HEK293 (cell line): ENCODE measurements around the gene HIGD1A.

Source experiments
- CTCF ChIA-PET: fragments of 350-600 bp; formaldehyde crosslinking; extraction: SDS; loops from one replicate; lab custom pipeline; 2021; ENCODE audit warnings: antibody characterized with exemption; lab: Yijun Ruan, JAX
- POLR2A ChIA-PET: fragments of 300-600 bp; formaldehyde crosslinking; extraction: SDS; loops from one replicate; lab custom pipeline; 2020; ENCODE audit warnings: antibody characterized with exemption, inconsistent platforms; lab: Yijun Ruan, JAX
- H3K27ac ChIP-seq: fragments of 200-500 bp; sonication (Bioruptor generic); 2 replicates; pipeline ENCODE4 v1.5.1; 2014; ENCODE audit warnings: low read depth, low read length, control low read depth, inconsistent platforms; ENCODE audit errors: extremely low read depth
- H3K36me3 ChIP-seq, 2 experiments: fragments of 200-500 bp in 1 of 2; sonication (Bioruptor generic) in 1 of 2; 1 replicate in 1 of 2; 2 replicates in 1 of 2; pipeline ENCODE4 v1.5.1; 2014 to 2017; ENCODE audit warnings: inconsistent platforms in 2 of 2, low read length in 2 of 2; ENCODE audit not compliant: control insufficient read depth in 2 of 2, insufficient read depth in 1 of 2
- H3K4me1 ChIP-seq: fragments of 200-500 bp; sonication (Bioruptor generic); 2 replicates; pipeline ENCODE4 v1.5.1; 2014; ENCODE audit warnings: mild to moderate bottlenecking, low read length, inconsistent platforms; ENCODE audit not compliant: control insufficient read depth, insufficient read depth
- H3K4me3 ChIP-seq: 2 replicates; pipeline ENCODE4 v1.5.1; 2011; ENCODE audit warnings: low read depth, mild to moderate bottlenecking, control low read depth, low read length, moderate library complexity
- H3K9me3 ChIP-seq: fragments of 200-500 bp; sonication (Bioruptor generic); 2 replicates; pipeline ENCODE4 v1.5.1; 2014; ENCODE audit warnings: low read depth, low read length, inconsistent platforms; ENCODE audit not compliant: control insufficient read depth, insufficient read depth
- HIC1 ChIP-seq: fragments of 450-650 bp; formaldehyde crosslinking; IDR thresholded peaks from 2 replicates; pipeline ENCODE4 v1.5.1; 2016; ENCODE audit warnings: missing biosample characterization, missing genetic modification characterization
- HOXA7 ChIP-seq: sonication (generic); formaldehyde crosslinking; IDR thresholded peaks from 2 replicates; pipeline ENCODE4 v1.8.1; 2022; ENCODE audit warnings: missing genetic modification reagents, borderline replicate concordance
- IKZF3 ChIP-seq: fragments of 450-650 bp; IDR thresholded peaks from 2 replicates; pipeline ENCODE4 v1.5.0; 2018; ENCODE audit warnings: missing biosample characterization, mild to moderate bottlenecking, missing genetic modification characterization, moderate library complexity
- ZBTB48 ChIP-seq: fragments of 450-650 bp; formaldehyde crosslinking; IDR thresholded peaks from 2 replicates; pipeline ENCODE4 v1.5.1; 2016; ENCODE audit warnings: missing biosample characterization, missing genetic modification characterization
- ZBTB8A ChIP-seq: fragments of 450-650 bp; formaldehyde crosslinking; IDR thresholded peaks from 2 replicates; pipeline ENCODE4 v1.5.1; 2016; ENCODE audit warnings: missing biosample characterization, missing genetic modification characterization
- ZIC2 ChIP-seq: fragments of 450-650 bp; formaldehyde crosslinking; IDR thresholded peaks from 2 replicates; pipeline ENCODE4 v1.5.1; 2016; ENCODE audit warnings: missing biosample characterization, missing genetic modification characterization
- ZNF146 ChIP-seq: fragments of 450-650 bp; formaldehyde crosslinking; IDR thresholded peaks from 2 replicates; pipeline ENCODE4 v1.5.1; 2016; ENCODE audit warnings: missing biosample characterization, missing genetic modification characterization
- ZNF274 ChIP-seq, 2 experiments: fragments of 200-500 bp in 1 of 2; fragments of 450-650 bp in 1 of 2; sonication (Bioruptor generic) in 1 of 2; formaldehyde crosslinking in 1 of 2; IDR thresholded peaks; 2 replicates each; pipeline versions ENCODE4 v1.5.1 to v1.6.1; 2014 to 2016; ENCODE audit warnings: borderline replicate concordance in 1 of 2, inconsistent platforms in 1 of 2, low read length in 1 of 2, missing biosample characterization in 1 of 2, missing genetic modification characterization in 1 of 2
- ZNF324 ChIP-seq: fragments of 450-650 bp; formaldehyde crosslinking; IDR thresholded peaks from 2 replicates; pipeline ENCODE4 v1.5.1; 2016; ENCODE audit warnings: missing biosample characterization, missing genetic modification characterization
- ZNF341 ChIP-seq: fragments of 450-650 bp; formaldehyde crosslinking; IDR thresholded peaks from 2 replicates; pipeline ENCODE4; 2016; ENCODE audit warnings: low read depth, missing biosample characterization, missing genetic modification characterization
- ZNF394 ChIP-seq: fragments of 450-650 bp; formaldehyde crosslinking; IDR thresholded peaks from 2 replicates; pipeline ENCODE4 v1.5.1; 2016; ENCODE audit warnings: missing biosample characterization, missing genetic modification characterization, mild to moderate bottlenecking, moderate library complexity, borderline replicate concordance
- ZNF555 ChIP-seq: fragments of 450-650 bp; formaldehyde crosslinking; conservative IDR thresholded peaks from 2 replicates; pipeline ENCODE4 v1.5.1; 2017; ENCODE audit warnings: missing biosample characterization, mild to moderate bottlenecking, missing genetic modification characterization, inconsistent platforms
- ZNF585B ChIP-seq: fragments of 450-650 bp; formaldehyde crosslinking; IDR thresholded peaks from 2 replicates; pipeline ENCODE4 v1.5.1; 2016; ENCODE audit warnings: missing biosample characterization, missing genetic modification characterization
- ZNF658 ChIP-seq: fragments of 450-650 bp; formaldehyde crosslinking; IDR thresholded peaks from 2 replicates; pipeline ENCODE4; 2016; ENCODE audit warnings: missing biosample characterization, missing genetic modification characterization
- ZNF837 ChIP-seq: fragments of 450-650 bp; formaldehyde crosslinking; IDR thresholded peaks from 2 replicates; pipeline ENCODE4 v1.5.1; 2016; ENCODE audit warnings: missing biosample characterization, missing genetic modification characterization
- ZSCAN23 ChIP-seq: fragments of 450-650 bp; formaldehyde crosslinking; IDR thresholded peaks from 2 replicates; pipeline ENCODE4 v1.5.1; 2016; ENCODE audit warnings: missing biosample characterization, missing genetic modification characterization
- ZSCAN4 ChIP-seq: fragments of 450-650 bp; formaldehyde crosslinking; IDR thresholded peaks from 2 replicates; pipeline ENCODE4 v1.5.1; 2017; ENCODE audit warnings: missing biosample characterization, missing genetic modification characterization
- ZSCAN5A ChIP-seq: fragments of 450-650 bp; formaldehyde crosslinking; IDR thresholded peaks from 2 replicates; pipeline ENCODE4 v1.5.1; 2016; ENCODE audit warnings: missing biosample characterization, missing genetic modification characterization
- ZXDB ChIP-seq: fragments of 450-650 bp; formaldehyde crosslinking; IDR thresholded peaks from 2 replicates; pipeline ENCODE4 v1.5.1; 2016; ENCODE audit warnings: missing biosample characterization, missing genetic modification characterization
- TF ChIP-seq, protein P1 (sequence below): fragments of 450-650 bp; formaldehyde crosslinking; IDR thresholded peaks from 2 replicates; pipeline ENCODE4 v1.5.1; 2016; ENCODE audit warnings: missing biosample characterization, missing genetic modification characterization
- TF ChIP-seq, protein P2 (sequence below): fragments of 450-650 bp; formaldehyde crosslinking; IDR thresholded peaks from 2 replicates; pipeline ENCODE4 v1.5.1; 2016; ENCODE audit warnings: missing biosample characterization, missing genetic modification characterization

HIGD1A gene

DNA sequence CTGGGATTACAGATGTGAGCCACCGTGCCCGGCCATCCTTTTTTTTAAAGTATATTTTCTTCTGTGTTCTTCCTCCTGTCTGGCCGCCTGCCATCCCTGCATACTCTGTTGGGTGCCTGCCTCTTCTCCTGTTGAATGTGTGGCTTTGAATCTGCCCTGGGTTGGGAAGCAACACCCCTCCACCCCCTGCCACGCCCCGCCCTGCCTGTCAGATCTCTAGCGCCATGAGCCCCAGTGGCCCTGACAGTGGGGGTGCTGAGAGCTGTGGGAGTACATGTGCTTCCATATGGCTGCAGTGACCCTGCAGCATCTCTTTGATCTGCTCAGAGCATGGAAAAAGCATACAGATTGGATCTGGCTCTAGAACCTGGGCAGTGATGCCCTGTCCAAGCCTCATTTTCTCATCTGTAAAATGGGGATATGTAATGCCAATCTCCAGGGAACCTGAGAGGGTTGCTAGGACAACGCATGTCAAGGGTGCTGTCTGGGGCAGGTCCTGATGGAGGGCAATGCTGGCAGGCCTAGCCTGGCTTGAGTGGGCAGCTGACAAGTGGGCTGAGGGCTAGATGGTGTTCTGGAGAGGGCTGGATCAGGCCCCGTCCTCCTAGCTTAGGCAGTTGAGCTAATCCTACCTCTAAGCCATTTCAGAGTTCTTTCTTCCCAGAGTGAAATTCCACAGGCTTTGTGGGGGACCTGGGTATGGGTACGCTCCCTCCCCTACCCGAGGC, 55.1 kb downstream of the HIGD1A start:
- H3K27ac ChIP-seq = no peak overlapping the region
- no peaks in the 10 kb centered on the region for H3K36me3 ChIP-seq
- H3K4me3 ChIP-seq = no peak overlapping the region
- no peaks in the 10 kb centered on the region for H3K9me3 ChIP-seq
- ChIA-PET POLR2A (no interaction called here), CTCF (interaction anchor here (0.7 kb wide), 1 partner anchor 109 kb away, joined by 4 read pairs; no protein-coding TSS in a partner anchor)
- TF ChIP-seq ZNF146 (tag by site-specific recombination) (no peak), ZNF394 (no peak), ZNF555 (tag by site-specific recombination) (no peak), ZIC2 (tag by site-specific recombination) (0 out of 2 replicates have a peak, but pooled peaks have one; percentile 17), ZSCAN23 (no peak)
- no peaks in the 10 kb centered on the region for H3K4me1 ChIP-seq

- Histone ChIP-seq H3K36me3 (no peaks in the 10 kb centered on the region), H3K27ac (no peak overlapping the region), H3K9me3 (no peaks in the 10 kb centered on the region)
- CTCF ChIA-PET = interaction anchor here (0.6 to 1.2 kb wide), 3 partner anchors 8 to 450 kb away, joined by 3 to 5 read pairs (median 4); no protein-coding TSS in a partner anchor
- TF ChIP-seq HIC1 (tag by site-specific recombination) (no peak), ZNF658 (tag by site-specific recombination) (no peak), ZBTB48 (no peak), ZNF837 (no peak), ZBTB8A (tag by site-specific recombination) (no peak), ZNF585B (no peak), HOXA7 (no peak)
- TF ChIP-seq, all 188 proteins: peak for 0
- POLR2A ChIA-PET = no interaction called here
- H3K4me3 ChIP-seq = no peak overlapping the region
- no peaks in the 10 kb centered on the region for H3K4me1 ChIP-seq
Observed at GRCh38 chr3:42747581-42747980, 56.7 kb downstream of the HIGD1A start.

DNA sequence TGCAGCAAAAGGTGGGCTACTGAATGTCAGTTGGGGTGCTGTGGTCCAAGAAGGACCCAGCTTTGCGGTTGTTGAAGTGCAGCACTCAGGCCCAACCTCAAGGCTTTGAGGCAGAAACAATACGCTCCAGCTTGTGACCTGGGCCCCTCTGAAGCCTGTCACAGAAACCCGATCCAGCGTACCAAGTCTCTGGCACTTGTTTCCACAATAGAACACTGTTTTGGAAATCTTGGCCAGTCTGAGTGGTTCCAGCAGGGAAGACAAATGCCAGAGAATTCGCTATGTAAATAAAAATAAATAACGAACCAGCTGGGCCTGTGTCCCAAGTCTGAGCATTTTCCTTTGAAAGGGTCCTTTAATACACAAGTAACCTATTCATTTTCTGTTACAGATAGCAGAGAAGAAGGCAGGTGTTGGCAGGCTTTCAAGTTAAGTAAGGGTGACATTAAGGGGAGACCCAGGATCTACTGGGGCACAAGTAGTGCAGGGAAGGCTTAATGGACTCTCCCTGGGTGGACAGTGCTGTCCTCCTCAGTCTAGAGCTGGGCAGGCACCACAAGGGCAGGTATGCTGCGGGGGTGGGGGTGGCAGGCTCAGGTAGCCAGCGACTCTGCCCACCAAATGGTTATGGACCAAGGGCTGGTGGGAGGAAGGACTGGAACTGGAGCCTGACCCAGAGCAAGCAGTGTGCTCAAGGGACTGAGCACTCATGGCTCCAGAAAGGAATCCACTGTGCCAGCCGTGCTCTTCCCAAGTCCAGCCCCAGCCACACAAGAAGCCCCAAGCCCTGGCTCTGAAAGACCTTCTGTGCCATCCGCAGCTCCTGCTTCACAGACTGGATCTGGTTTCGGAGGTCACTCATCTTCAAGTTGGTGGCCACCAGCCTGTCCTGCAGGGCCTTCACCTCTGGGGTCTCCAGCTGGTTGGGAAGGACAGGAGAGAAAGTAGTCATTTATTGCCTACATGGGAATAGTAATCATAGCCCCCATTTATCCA, 57.5 kb downstream of the HIGD1A start:
- Histone ChIP-seq H3K27ac (no peak overlapping the region), H3K4me1 (no peaks in the 10 kb centered on the region), H3K36me3 (no peaks in the 10 kb centered on the region), H3K9me3 (no peaks in the 10 kb centered on the region), H3K4me3 (no peak overlapping the region)
- ChIA-PET CTCF (interaction anchor here (0.6 to 1.2 kb wide), 6 partner anchors 8 to 535 kb away, joined by 3 to 5 read pairs (median 4); no protein-coding TSS in a partner anchor), POLR2A (no interaction called here)
- TF ChIP-seq ZXDB = no peak
- TF ChIP-seq, protein P1, sequence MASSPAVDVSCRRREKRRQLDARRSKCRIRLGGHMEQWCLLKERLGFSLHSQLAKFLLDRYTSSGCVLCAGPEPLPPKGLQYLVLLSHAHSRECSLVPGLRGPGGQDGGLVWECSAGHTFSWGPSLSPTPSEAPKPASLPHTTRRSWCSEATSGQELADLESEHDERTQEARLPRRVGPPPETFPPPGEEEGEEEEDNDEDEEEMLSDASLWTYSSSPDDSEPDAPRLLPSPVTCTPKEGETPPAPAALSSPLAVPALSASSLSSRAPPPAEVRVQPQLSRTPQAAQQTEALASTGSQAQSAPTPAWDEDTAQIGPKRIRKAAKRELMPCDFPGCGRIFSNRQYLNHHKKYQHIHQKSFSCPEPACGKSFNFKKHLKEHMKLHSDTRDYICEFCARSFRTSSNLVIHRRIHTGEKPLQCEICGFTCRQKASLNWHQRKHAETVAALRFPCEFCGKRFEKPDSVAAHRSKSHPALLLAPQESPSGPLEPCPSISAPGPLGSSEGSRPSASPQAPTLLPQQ = no peak
- no peak for TF ChIP-seq ZSCAN5A
- TF ChIP-seq ZBTB48 = no peak
- TF ChIP-seq, protein P2, sequence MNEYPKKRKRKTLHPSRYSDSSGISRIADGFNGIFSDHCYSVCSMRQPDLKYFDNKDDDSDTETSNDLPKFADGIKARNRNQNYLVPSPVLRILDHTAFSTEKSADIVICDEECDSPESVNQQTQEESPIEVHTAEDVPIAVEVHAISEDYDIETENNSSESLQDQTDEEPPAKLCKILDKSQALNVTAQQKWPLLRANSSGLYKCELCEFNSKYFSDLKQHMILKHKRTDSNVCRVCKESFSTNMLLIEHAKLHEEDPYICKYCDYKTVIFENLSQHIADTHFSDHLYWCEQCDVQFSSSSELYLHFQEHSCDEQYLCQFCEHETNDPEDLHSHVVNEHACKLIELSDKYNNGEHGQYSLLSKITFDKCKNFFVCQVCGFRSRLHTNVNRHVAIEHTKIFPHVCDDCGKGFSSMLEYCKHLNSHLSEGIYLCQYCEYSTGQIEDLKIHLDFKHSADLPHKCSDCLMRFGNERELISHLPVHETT (tag by site-specific recombination) = no peak
- no peak for TF ChIP-seq ZNF274 (IDR thresholded peaks at IDR 0.05; ENCODE audit: low read length)
- no peak for TF ChIP-seq ZNF274 (tag by site-specific recombination; IDR thresholded peaks at IDR 0.05; ENCODE audit: borderline replicate concordance)
- no peak for TF ChIP-seq ZSCAN23
- no peak for TF ChIP-seq ZNF341
- no peak for TF ChIP-seq ZSCAN4 (tag by site-specific recombination)
- TF ChIP-seq IKZF3 = no peak
- no peak for TF ChIP-seq ZNF324 (tag by site-specific recombination)
